Measurements from ENCODE around the gene MAJIN.

GRCh38 chr11:65021003-65021402 lies 49.1 kb upstream of the MAJIN start:
- TF ChIP-seq CTCF (IDR thresholded peaks at IDR 0.05), result no peak
- TF ChIP-seq POLR2A (IDR thresholded peaks at IDR 0.05), result no peak

Measured in heart left ventricle (tissue), 13 donors.